Measurements from ENCODE around the gene SRP19. TPM values are rescaled to one million over a fixed set of nuclear protein-coding genes. Genes with fewer than 3 reads are reported as not detected.

Gene SRP19
- total and polyA plus RNA-seq, 10 of the 15 experiments (the other 5 are each of a cell fraction or from before 2014, with no cell fraction given): 43.4 to 379 (median 156) TPM

GRCh38 chr5:112830378-112830777, 30.7 kb upstream of the SRP19 start (continued):
- TF ChIP-seq ZBTB40 (IDR thresholded peaks at IDR 0.05; ENCODE audit: borderline replicate concordance) (no peak), TCF3 (IDR thresholded peaks at IDR 0.05; ENCODE audit: borderline replicate concordance, insufficient read depth, low read depth, low read length) (no peak), TBL1XR1 (IDR thresholded peaks at IDR 0.05; ENCODE audit: low read depth, low read length) (no peak), IKZF1 (conservative IDR thresholded peaks at IDR 0.05) (no peak), SKIL (IDR thresholded peaks at IDR 0.05; ENCODE audit: low read depth, poor library complexity, severe bottlenecking) (no peak), E2F4 (IDR thresholded peaks at IDR 0.05; ENCODE audit: low read depth, low read length) (no peak), MTA2 (IDR thresholded peaks at IDR 0.05; ENCODE audit: low read depth) (no peak), ATF3 (IDR thresholded peaks at IDR 0.05; ENCODE audit: borderline replicate concordance, extremely low read depth, low read depth, low read length) (no peak), FOS (IDR thresholded peaks at IDR 0.05; ENCODE audit: borderline replicate concordance, extremely low read depth, insufficient read length) (no peak), SMAD1 (IDR thresholded peaks at IDR 0.05; ENCODE audit: low read depth, partially characterized antibody) (no peak), HDGF (IDR thresholded peaks at IDR 0.05) (no peak), BACH1 (IDR thresholded peaks at IDR 0.05; ENCODE audit: borderline replicate concordance) (no peak)

Measured in GM12878 (cell line).